WERI-Rb-1 (cell line): ENCODE measurements around the gene EOLA2.

Experiments
- DNase-seq: peaks from one replicate; pipeline ENCODE4 v3.0.0-alpha.2; 2020
- H3K27ac ChIP-seq: fragments of 250-450 bp; sonication (Bioruptor Pico); 2 replicates; pipeline ENCODE4 v1.5.1; 2020; ENCODE audit warnings: mild to moderate bottlenecking, moderate library complexity
- H3K27me3 ChIP-seq: fragments of 250-450 bp; sonication (Bioruptor Pico); 2 replicates; pipeline ENCODE4 v1.5.1; 2021; ENCODE audit warnings: mild to moderate bottlenecking, low read depth, moderate library complexity; ENCODE audit not compliant: insufficient read depth, severe bottlenecking
- H3K36me3 ChIP-seq: fragments of 250-450 bp; sonication (Bioruptor Pico); 2 replicates; pipeline ENCODE4 v1.5.1; 2020; ENCODE audit warnings: mild to moderate bottlenecking, moderate library complexity
- H3K4me3 ChIP-seq: 2 replicates; pipeline ENCODE4 v1.5.1; 2011; ENCODE audit warnings: low read depth, mild to moderate bottlenecking, control low read depth, low read length
- H3K9me3 ChIP-seq: fragments of 250-450 bp; sonication (Bioruptor Pico); 2 replicates; pipeline ENCODE4 v1.5.1; 2021; ENCODE audit warnings: mild to moderate bottlenecking, moderate library complexity; ENCODE audit not compliant: severe bottlenecking
- TF ChIP-seq, protein P1 (sequence below): IDR thresholded peaks from 2 replicates; pipeline ENCODE4 v1.5.1; 2011; ENCODE audit warnings: low read depth, mild to moderate bottlenecking, control low read depth, inconsistent platforms, low read length

Gene EOLA2

DNA sequence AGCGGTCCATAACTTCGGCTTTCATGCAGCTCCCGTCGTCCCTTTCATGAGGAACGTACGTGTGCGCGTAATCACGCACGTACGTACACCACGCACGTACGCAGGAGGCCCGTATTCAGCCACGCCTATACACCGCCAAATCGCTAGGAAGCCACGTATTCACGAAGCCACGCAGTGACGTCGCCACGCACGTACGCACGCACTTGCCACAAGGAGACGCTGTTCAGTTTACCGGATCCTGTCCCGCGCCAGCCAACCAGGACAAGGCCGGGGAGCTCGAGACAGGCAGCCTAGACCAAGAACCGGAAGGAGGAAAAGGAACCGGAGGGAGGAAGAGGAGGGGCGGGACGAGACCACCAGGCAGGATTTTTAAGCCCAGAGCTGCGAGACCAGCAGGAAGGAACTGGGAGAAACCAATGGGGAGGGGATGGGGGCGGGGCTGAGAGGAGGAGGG lies at the start of gene EOLA2:
Gene EOLA2, minus strand, starts transcription at position 65 of the 454 bp plus-strand sequence. CDS start 4,617 bp downstream, outside the sequence.
- peak; percentile 92 for DNase-seq
- Histone ChIP-seq H3K4me3 (peak within 1 kb of the TSS; percentile 86), H3K36me3 (no peaks in the 10 kb centered on the region), H3K9me3 (no peaks in the 10 kb centered on the region), H3K27me3 (peaks cover 4% of the 10 kb centered on the region), H3K27ac (peak within 1 kb of the TSS; percentile 74)
- TF ChIP-seq, protein P1, sequence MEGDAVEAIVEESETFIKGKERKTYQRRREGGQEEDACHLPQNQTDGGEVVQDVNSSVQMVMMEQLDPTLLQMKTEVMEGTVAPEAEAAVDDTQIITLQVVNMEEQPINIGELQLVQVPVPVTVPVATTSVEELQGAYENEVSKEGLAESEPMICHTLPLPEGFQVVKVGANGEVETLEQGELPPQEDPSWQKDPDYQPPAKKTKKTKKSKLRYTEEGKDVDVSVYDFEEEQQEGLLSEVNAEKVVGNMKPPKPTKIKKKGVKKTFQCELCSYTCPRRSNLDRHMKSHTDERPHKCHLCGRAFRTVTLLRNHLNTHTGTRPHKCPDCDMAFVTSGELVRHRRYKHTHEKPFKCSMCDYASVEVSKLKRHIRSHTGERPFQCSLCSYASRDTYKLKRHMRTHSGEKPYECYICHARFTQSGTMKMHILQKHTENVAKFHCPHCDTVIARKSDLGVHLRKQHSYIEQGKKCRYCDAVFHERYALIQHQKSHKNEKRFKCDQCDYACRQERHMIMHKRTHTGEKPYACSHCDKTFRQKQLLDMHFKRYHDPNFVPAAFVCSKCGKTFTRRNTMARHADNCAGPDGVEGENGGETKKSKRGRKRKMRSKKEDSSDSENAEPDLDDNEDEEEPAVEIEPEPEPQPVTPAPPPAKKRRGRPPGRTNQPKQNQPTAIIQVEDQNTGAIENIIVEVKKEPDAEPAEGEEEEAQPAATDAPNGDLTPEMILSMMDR, result peak; percentile 64

DNA sequence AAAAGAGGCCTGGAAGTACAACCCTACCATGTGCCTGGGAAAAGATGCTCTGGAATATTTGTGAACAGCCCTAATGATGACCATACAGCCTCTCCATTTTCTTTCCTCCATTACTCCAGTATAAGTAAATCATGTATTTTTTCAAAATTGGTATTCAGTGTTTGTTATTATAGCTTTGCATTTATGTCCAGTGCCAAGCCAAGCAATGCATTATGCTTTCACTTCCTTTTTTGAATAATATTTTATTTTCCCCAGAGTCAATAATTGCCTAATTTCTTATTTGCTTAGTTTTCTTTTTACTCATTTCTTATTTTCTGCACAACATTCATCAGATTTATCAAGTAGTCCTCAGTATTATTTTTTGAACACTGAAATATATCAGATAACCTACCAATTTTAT lies 49.3 kb upstream of the EOLA2 start:
- no peaks in the 10 kb centered on the region for H3K9me3 ChIP-seq
- no peak overlapping the region for H3K4me3 ChIP-seq
- TF ChIP-seq, protein P1, result no peak
- DNase-seq, result no peak
- H3K36me3 ChIP-seq, result no peaks in the 10 kb centered on the region
- no peak overlapping the region for H3K27ac ChIP-seq
- H3K27me3 ChIP-seq, result no peaks in the 10 kb centered on the region

DNA sequence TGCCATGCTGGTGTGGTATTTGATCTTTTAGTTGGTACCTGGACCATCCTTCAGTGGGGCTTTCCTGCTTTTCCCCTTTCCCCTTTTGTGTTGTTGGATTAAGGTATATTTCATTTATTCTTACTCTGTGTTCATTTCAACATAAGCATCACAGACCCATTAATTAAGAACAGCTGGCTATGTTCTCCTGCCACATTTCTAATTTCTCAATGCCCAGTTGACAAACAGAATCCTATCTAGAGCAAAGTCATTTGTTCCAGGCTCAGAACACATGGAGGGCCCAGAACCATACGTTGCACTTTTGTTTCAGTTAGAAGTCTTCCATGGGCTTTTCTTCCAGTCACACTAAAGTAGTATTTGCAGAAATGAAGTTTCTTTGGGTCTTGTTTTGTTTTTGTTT lies 46.1 kb upstream of the EOLA2 start:
- Histone ChIP-seq H3K4me3 (no peak overlapping the region), H3K9me3 (no peaks in the 10 kb centered on the region), H3K36me3 (no peaks in the 10 kb centered on the region), H3K27me3 (no peaks in the 10 kb centered on the region), H3K27ac (no peak overlapping the region)
- DNase-seq, result no peak
- TF ChIP-seq, protein P1, result no peak

DNA sequence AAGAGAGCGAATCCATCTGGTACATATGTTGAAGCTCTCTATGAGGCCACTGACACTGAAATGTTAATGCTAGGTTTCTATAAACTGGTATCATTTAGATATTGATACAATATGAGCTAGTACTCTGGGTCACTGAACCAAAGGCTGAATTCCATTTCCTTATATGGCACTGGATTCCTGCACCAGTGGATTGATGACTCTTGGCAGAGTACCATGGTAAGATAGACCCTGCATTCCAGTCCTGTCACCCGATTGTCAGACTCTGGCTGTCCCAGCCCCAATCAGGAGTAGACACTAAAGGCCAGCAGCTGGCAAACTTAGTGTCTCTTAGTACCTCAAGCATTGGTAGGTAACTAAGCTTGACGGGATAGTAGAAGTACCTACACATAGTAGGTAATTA lies 44.0 kb upstream of the EOLA2 start:
- H3K36me3 ChIP-seq, result no peaks in the 10 kb centered on the region
- no peak overlapping the region for H3K27ac ChIP-seq
- TF ChIP-seq, protein P1, result no peak
- no peaks in the 10 kb centered on the region for H3K27me3 ChIP-seq
- no peaks in the 10 kb centered on the region for H3K9me3 ChIP-seq
- no peak for DNase-seq
- H3K4me3 ChIP-seq, result no peak overlapping the region

DNA sequence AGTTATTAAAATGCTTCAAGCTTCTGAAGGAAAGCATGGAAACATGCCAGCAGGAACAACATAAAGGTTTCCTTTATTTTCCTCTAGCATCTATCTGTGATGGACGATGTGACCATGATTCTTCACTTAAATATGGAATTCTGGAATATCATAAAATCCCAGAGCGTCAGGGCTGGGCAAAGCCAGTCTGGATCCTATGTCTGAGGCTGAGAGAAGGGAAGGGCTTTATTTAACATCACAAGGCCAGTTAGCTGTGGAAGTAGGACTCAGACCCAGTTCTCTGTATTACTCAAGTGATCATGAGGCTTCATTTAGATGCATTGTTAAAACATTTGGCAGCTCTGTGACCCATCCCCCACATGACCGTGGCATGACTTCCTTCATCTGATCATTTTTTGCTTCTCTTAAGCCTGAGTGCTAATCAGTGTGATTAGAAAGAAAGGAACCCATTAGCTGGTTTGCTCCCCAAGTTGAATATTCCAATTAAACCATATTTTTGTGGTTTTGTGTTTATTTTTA lies 40.9 kb upstream of the EOLA2 start:
- no peak for DNase-seq
- no peak overlapping the region for H3K27ac ChIP-seq
- H3K4me3 ChIP-seq, result no peak overlapping the region
- H3K27me3 ChIP-seq, result no peaks in the 10 kb centered on the region
- no peaks in the 10 kb centered on the region for H3K9me3 ChIP-seq
- H3K36me3 ChIP-seq, result no peaks in the 10 kb centered on the region
- TF ChIP-seq, protein P1, result no peak
